Thoracic aorta (tissue), 2 donors: ENCODE measurements around the gene RNF207. TPM values are rescaled to one million over a fixed set of nuclear protein-coding genes. Genes with fewer than 3 reads are reported as not detected.

Source experiments
- ATAC-seq: fragments of 150-250 bp; one replicate; pipeline ENCODE4 v1.8.0; 2017; ENCODE audit warnings: low read depth; ENCODE audit not compliant: insufficient number of reproducible peaks, low FRiP score
- DNase-seq: peaks from one replicate; pipeline ENCODE4 v3.0.0-alpha.2; 2020; ENCODE audit warnings: low spot score
- H3K27ac ChIP-seq, 2 donors: fragments of 200-600 bp; sonication (generic); 1 replicate in 1 of 2; 2 replicates in 1 of 2; pipeline ENCODE4 v1.5.1; 2016; ENCODE audit warnings: mild to moderate bottlenecking in 2 of 2, moderate library complexity in 2 of 2
- H3K27me3 ChIP-seq: fragments of 200-600 bp; sonication (generic); replicated peaks from 2 replicates; pipeline ENCODE4 v1.6.0; 2016; ENCODE audit warnings: mild to moderate bottlenecking; ENCODE audit not compliant: insufficient read depth
- H3K36me3 ChIP-seq: fragments of 200-600 bp; sonication (generic); one replicate; pipeline ENCODE4 v1.5.1; 2016
- H3K4me1 ChIP-seq, 2 donors: fragments of 200-600 bp; sonication (generic); 1 replicate in 1 of 2; 2 replicates in 1 of 2; pipeline versions ENCODE4 v1.5.1 to v1.6.0; 2016; ENCODE audit warnings: low read depth in 2 of 2, mild to moderate bottlenecking in 1 of 2; ENCODE audit not compliant: control insufficient read depth in 1 of 2
- H3K4me3 ChIP-seq: fragments of 200-600 bp; sonication (generic); 2 replicates; pipeline ENCODE4 v1.5.1; 2016; ENCODE audit warnings: mild to moderate bottlenecking
- H3K9me3 ChIP-seq: fragments of 200-600 bp; sonication (generic); 2 replicates; pipeline ENCODE4 v1.5.1; 2016
- CTCF ChIP-seq: fragments of 200-600 bp; sonication (generic); IDR thresholded peaks from one replicate; pipeline ENCODE4 v1.5.1; 2019; ENCODE audit warnings: antibody characterized with exemption
- total RNA-seq, 2 donors: library from RNA; depleted of rRNA; stranded (reverse); fragments of >200 nt; gene quantifications; one replicate each; pipeline versions ENCODE4 v1.1.0 to v1.2.3, GENCODE V29; 2016

Gene RNF207
- total RNA-seq, 2 donors from 2014 or later: 30.5 to 50.1 TPM

GRCh38 chr1:6179564-6180175, 26.2 kb upstream of the RNF207 start:
- peaks cover 14 to 25% of the 10 kb centered on the region in 2 donors for H3K4me1 ChIP-seq
- no peaks in the 10 kb centered on the region for H3K27me3 ChIP-seq
- no peak for TF ChIP-seq CTCF
- H3K9me3 ChIP-seq: no peaks in the 10 kb centered on the region
- DNase-seq (no peak), ATAC-seq (no peak)
- H3K4me3 ChIP-seq: peak overlapping the region; percentile 65
- no peak overlapping the region for H3K27ac ChIP-seq
- no peaks in the 10 kb centered on the region for H3K36me3 ChIP-seq

GRCh38 chr1:6180268-6180706, 25.6 kb upstream of the RNF207 start, which contains the start of gene CHD5:
Gene CHD5, minus strand, starts transcription at chr1:6180321. Its CDS starts 298 bp downstream, at chr1:6180023.
- H3K27ac ChIP-seq: peak within 1 kb of the TSS; percentile 5 to 17

GRCh38 chr1:6180707-6181311, 25.1 kb upstream of the RNF207 start:
- Histone ChIP-seq H3K9me3 (no peaks in the 10 kb centered on the region), H3K27ac (peak overlapping the region; percentile 5 to 17), H3K27me3 (no peaks in the 10 kb centered on the region), H3K4me1 (peaks cover 14 to 25% of the 10 kb centered on the region in 2 donors), H3K4me3 (peak overlapping the region; percentile 57), H3K36me3 (peaks cover 3% of the 10 kb centered on the region)
- no peak for DNase-seq
- no peak for ATAC-seq
- no peak for TF ChIP-seq CTCF

More at GRCh38 chr1:6180268-6180706, 25.6 kb upstream of the RNF207 start, which contains the start of gene CHD5:
- Histone ChIP-seq H3K4me3 (peak within 1 kb of the TSS; percentile 65), H3K36me3 (no peaks in the 10 kb centered on the region), H3K4me1 (peaks cover 14 to 25% of the 10 kb centered on the region in 2 donors), H3K9me3 (no peaks in the 10 kb centered on the region), H3K27me3 (no peaks in the 10 kb centered on the region)
- ATAC-seq: no peak
- DNase-seq: no peak
- TF ChIP-seq CTCF: no peak

GRCh38 chr1:6181347-6181770, 24.6 kb upstream of the RNF207 start:
- Histone ChIP-seq H3K4me3 (peak overlapping the region; percentile 57), H3K36me3 (peaks cover 5% of the 10 kb centered on the region), H3K27ac (peak overlapping the region in 1 of 2 donors; percentile 17), H3K9me3 (no peaks in the 10 kb centered on the region), H3K27me3 (no peaks in the 10 kb centered on the region), H3K4me1 (peaks cover 14 to 25% of the 10 kb centered on the region in 2 donors)
- TF ChIP-seq CTCF: no peak
- ATAC-seq: no peak
- no peak for DNase-seq

- Histone ChIP-seq H3K27ac (no peak overlapping the region), H3K4me1 (peaks cover 12 to 22% of the 10 kb centered on the region in 2 donors), H3K4me3 (no peak overlapping the region), H3K36me3 (peaks cover 5% of the 10 kb centered on the region), H3K27me3 (no peaks in the 10 kb centered on the region), H3K9me3 (no peaks in the 10 kb centered on the region)
- ATAC-seq (no peak), DNase-seq (no peak)
- TF ChIP-seq CTCF: no peak
Measured at GRCh38 chr1:6183520-6183989, 22.4 kb upstream of the RNF207 start.
